ENCODE measurements around the gene GDAP1L1. TPM values are rescaled to one million over a fixed set of nuclear protein-coding genes. Genes with fewer than 3 reads are reported as not detected.

GDAP1L1 gene
- total and polyA plus RNA-seq, 4 donors = not detected

GRCh38 chr20:44209686-44210405, 37.3 kb upstream of the GDAP1L1 start:
- under 1% methylated on average over 31 of the region's 31 CpGs for WGBS
- Histone ChIP-seq H3K27ac (ENCODE audit: low read depth in 1 of 2, low read length in 2 of 2) (peak overlapping the region; percentile 97), H3K9me3 (ENCODE audit: control insufficient read depth in 4 of 4, low read length in 3 of 4) (no peaks in the 10 kb centered on the region), H3K27me3 (ENCODE audit: control insufficient read depth in 4 of 4, insufficient read depth in 4 of 4, low read length in 3 of 4) (no peaks in the 10 kb centered on the region), H3K4me3 (ENCODE audit: low read depth in 1 of 3, low read length in 3 of 3) (peak overlapping the region; percentile 84 to 96 (median 95)), H3K36me3 (ENCODE audit: control insufficient read depth in 4 of 4, insufficient read depth in 3 of 4, low read depth in 1 of 4, low read length in 3 of 4) (peaks cover 2 to 7% (median 4%) of the 10 kb centered on the region in 4 donors), H3K9ac (ENCODE audit: low read depth in 1 of 2, low read length in 2 of 2) (peak overlapping the region; percentile 90 to 94), H3K4me1 (ENCODE audit: control insufficient read depth in 4 of 4, insufficient read depth in 4 of 4, low read length in 3 of 4) (peaks cover 6 to 45% (median 36%) of the 10 kb centered on the region in 4 donors)
- no peak for DNase-seq (ENCODE audit: low spot score)
- no peak for TF ChIP-seq GABPA (IDR thresholded peaks at IDR 0.05 in 1 of 2, conservative IDR thresholded peaks at IDR 0.05 in 1 of 2)
- TF ChIP-seq REST (IDR thresholded peaks at IDR 0.05) = peak; percentile 94

GRCh38 chr20:44210406-44211176, 36.5 kb upstream of the GDAP1L1 start, which contains the start of gene OSER1:
Gene OSER1 (minus strand): TSS chr20:44210771. CDS start chr20:44206957, 3,814 bp downstream.
- Histone ChIP-seq H3K36me3 (ENCODE audit: control insufficient read depth in 4 of 4, insufficient read depth in 3 of 4, low read depth in 1 of 4, low read length in 3 of 4) (peaks cover 0 to 3% (median 1%) of the 10 kb centered on the region in 4 donors), H3K27ac (ENCODE audit: low read depth in 1 of 2, low read length in 2 of 2) (peak within 1 kb of the TSS; percentile 97), H3K9me3 (ENCODE audit: control insufficient read depth in 4 of 4, low read length in 3 of 4) (no peaks in the 10 kb centered on the region), H3K4me3 (ENCODE audit: low read depth in 1 of 3, low read length in 3 of 3) (peak within 1 kb of the TSS; percentile 84 to 96 (median 95)), H3K27me3 (ENCODE audit: control insufficient read depth in 4 of 4, insufficient read depth in 4 of 4, low read length in 3 of 4) (no peaks in the 10 kb centered on the region), H3K4me1 (ENCODE audit: control insufficient read depth in 4 of 4, insufficient read depth in 4 of 4, low read length in 3 of 4) (peaks cover 6 to 45% (median 36%) of the 10 kb centered on the region in 4 donors), H3K9ac (ENCODE audit: low read depth in 1 of 2, low read length in 2 of 2) (peak within 1 kb of the TSS; percentile 90 to 94)
- TF ChIP-seq REST (IDR thresholded peaks at IDR 0.05) = peak; percentile 89
- TF ChIP-seq, protein P1, sequence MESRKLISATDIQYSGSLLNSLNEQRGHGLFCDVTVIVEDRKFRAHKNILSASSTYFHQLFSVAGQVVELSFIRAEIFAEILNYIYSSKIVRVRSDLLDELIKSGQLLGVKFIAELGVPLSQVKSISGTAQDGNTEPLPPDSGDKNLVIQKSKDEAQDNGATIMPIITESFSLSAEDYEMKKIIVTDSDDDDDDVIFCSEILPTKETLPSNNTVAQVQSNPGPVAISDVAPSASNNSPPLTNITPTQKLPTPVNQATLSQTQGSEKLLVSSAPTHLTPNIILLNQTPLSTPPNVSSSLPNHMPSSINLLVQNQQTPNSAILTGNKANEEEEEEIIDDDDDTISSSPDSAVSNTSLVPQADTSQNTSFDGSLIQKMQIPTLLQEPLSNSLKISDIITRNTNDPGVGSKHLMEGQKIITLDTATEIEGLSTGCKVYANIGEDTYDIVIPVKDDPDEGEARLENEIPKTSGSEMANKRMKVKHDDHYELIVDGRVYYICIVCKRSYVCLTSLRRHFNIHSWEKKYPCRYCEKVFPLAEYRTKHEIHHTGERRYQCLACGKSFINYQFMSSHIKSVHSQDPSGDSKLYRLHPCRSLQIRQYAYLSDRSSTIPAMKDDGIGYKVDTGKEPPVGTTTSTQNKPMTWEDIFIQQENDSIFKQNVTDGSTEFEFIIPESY (IDR thresholded peaks at IDR 0.05) = peak; percentile 45
- TF ChIP-seq FOXA2 (IDR thresholded peaks at IDR 0.05) = peak; percentile 35
- peak; percentile 97 for TF ChIP-seq TAF1 (conservative IDR thresholded peaks at IDR 0.05)
- TF ChIP-seq CTCF (IDR thresholded peaks at IDR 0.05; ENCODE audit: low read depth, low read length, missing input control) = no peak
- TF ChIP-seq SP1 (IDR thresholded peaks at IDR 0.05) = peak; percentile 84
- TF ChIP-seq, protein P2, sequence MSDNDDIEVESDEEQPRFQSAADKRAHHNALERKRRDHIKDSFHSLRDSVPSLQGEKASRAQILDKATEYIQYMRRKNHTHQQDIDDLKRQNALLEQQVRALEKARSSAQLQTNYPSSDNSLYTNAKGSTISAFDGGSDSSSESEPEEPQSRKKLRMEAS (IDR thresholded peaks at IDR 0.05) = peak; percentile 97
- TF ChIP-seq HNF4A (conservative IDR thresholded peaks at IDR 0.05) = peak in 1 of 2 donors; percentile 22
- peak; percentile 43 to 92 for TF ChIP-seq EGR1 (IDR thresholded peaks at IDR 0.05; ENCODE audit: low read depth in 2 of 2)
- peak; percentile 59 for TF ChIP-seq YY1 (IDR thresholded peaks at IDR 0.05)
- no peak for TF ChIP-seq NR2F2 (IDR thresholded peaks at IDR 0.05)
- peak; percentile 84 for TF ChIP-seq FOXA1 (IDR thresholded peaks at IDR 0.05)
- peak; percentile 31 to 44 for TF ChIP-seq RAD21 (IDR thresholded peaks at IDR 0.05)
- peak; percentile 18 to 49 for TF ChIP-seq RXRA (IDR thresholded peaks at IDR 0.05)
- TF ChIP-seq HNF4G (IDR thresholded peaks at IDR 0.05) = no peak
- peak; percentile 65 to 91 for TF ChIP-seq GABPA (IDR thresholded peaks at IDR 0.05 in 1 of 2, conservative IDR thresholded peaks at IDR 0.05 in 1 of 2)
- TF ChIP-seq, protein P3, sequence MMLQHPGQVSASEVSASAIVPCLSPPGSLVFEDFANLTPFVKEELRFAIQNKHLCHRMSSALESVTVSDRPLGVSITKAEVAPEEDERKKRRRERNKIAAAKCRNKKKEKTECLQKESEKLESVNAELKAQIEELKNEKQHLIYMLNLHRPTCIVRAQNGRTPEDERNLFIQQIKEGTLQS (IDR thresholded peaks at IDR 0.05) = no peak
- peak; percentile 83 to 86 for TF ChIP-seq JUND (IDR thresholded peaks at IDR 0.05)
- peak; percentile 98 for DNase-seq (ENCODE audit: low spot score)
- WGBS = under 1% methylated on average over 79 of the region's 79 CpGs
